Activated CD8-positive, alpha-beta T cell treated with anti-CD3 and anti-CD28 coated beads for 36 hours (primary cell): ENCODE results near the gene RNF220. TPM values are rescaled to one million over a fixed set of nuclear protein-coding genes. Genes with fewer than 3 reads are reported as not detected.

ENCODE experiments used
- ATAC-seq: fragments of 200-7000 bp; cut with Tn5 transposase; one replicate; pipeline ENCODE4 v1.10.0; 2021; ENCODE audit warnings: mild to moderate bottlenecking, moderate library complexity
- CTCF ChIA-PET: fragments of 350-600 bp; sonication (Branson Sonifier 250); formaldehyde crosslinking; loops from one replicate; lab custom pipeline; 2021; ENCODE audit warnings: antibody characterized with exemption; lab: Charles Lee
- POLR2A ChIA-PET: fragments of 350-600 bp; sonication (Branson Sonifier 250); formaldehyde crosslinking; loops from one replicate; lab custom pipeline; 2021; ENCODE audit warnings: antibody characterized with exemption; lab: Charles Lee
- DNase-seq: peaks from one replicate; pipeline ENCODE4 v3.0.0-alpha.2; 2020
- H3K27ac Mint-ChIP-seq: one replicate; pipeline ENCODE4 v1.8.0; 2021; ENCODE audit warnings: mild to moderate bottlenecking, mixed read lengths
- H3K27me3 Mint-ChIP-seq: one replicate; pipeline ENCODE4 v1.8.0; 2021; ENCODE audit warnings: mixed read lengths
- H3K36me3 Mint-ChIP-seq: one replicate; pipeline ENCODE4 v1.8.0; 2021; ENCODE audit warnings: low read depth, mixed read lengths
- H3K4me1 Mint-ChIP-seq: one replicate; pipeline ENCODE4 v1.8.0; 2021; ENCODE audit warnings: low read depth, mixed read lengths
- H3K4me3 Mint-ChIP-seq: one replicate; pipeline ENCODE4 v1.8.0; 2021; ENCODE audit warnings: mild to moderate bottlenecking, moderate library complexity, mixed read lengths
- H3K9me3 Mint-ChIP-seq: one replicate; pipeline ENCODE4 v1.8.0; 2021; ENCODE audit warnings: mixed read lengths
- intact Hi-C: fragments of 100-400 bp; cut with micrococcal nuclease; formaldehyde crosslinking; loops from one replicate; pipeline ENCODE4 v1.10.0; 2022
- total RNA-seq, 2 experiments: library from RNA; stranded (reverse); gene quantifications; one replicate each; pipeline ENCODE4 v1.2.3, GENCODE V29; 2021
- TF ChIP-seq, protein P1 (sequence below): fragments of 200-600 bp; IDR thresholded peaks from one replicate; pipeline ENCODE4 v1.8.0; 2022; ENCODE audit warnings: antibody characterized with exemption, mild to moderate bottlenecking

RNF220 gene
- total RNA-seq, 2 experiments from 2014 or later = 71.9 to 79.1 TPM

DNA sequence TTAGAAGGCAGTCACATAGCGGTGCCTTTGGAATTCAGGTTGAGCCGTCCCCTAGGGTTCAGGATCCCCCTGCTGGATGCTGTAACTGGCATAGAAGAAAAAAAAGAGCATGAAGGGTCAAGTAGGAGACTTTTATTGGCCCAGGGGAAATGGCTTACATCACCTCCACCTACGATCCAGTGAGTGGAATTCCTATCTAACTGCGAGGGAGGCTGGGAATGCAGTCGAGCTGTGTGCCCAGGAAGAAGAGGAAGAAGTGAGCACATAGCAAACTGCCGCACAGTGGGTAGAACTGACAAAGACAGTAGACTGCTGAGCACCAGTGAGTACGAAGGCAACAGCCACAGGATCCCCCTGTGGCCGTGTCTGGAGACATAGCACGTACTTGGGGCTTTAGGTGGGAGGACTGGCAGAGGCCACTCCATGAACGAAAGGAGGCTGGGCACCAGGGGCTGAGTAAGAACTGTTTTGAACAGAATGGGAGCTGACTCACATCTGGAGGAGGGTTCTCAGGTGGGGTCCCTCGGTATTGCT lies 79.2 kb downstream of the RNF220 start:
- TF ChIP-seq, protein P1, sequence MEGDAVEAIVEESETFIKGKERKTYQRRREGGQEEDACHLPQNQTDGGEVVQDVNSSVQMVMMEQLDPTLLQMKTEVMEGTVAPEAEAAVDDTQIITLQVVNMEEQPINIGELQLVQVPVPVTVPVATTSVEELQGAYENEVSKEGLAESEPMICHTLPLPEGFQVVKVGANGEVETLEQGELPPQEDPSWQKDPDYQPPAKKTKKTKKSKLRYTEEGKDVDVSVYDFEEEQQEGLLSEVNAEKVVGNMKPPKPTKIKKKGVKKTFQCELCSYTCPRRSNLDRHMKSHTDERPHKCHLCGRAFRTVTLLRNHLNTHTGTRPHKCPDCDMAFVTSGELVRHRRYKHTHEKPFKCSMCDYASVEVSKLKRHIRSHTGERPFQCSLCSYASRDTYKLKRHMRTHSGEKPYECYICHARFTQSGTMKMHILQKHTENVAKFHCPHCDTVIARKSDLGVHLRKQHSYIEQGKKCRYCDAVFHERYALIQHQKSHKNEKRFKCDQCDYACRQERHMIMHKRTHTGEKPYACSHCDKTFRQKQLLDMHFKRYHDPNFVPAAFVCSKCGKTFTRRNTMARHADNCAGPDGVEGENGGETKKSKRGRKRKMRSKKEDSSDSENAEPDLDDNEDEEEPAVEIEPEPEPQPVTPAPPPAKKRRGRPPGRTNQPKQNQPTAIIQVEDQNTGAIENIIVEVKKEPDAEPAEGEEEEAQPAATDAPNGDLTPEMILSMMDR = no peak
- ATAC-seq = no peak
- ChIA-PET CTCF (interaction anchor here (1.2 to 1.4 kb wide), 2 partner anchors 11 to 168 kb away, joined by 3 read pairs; no protein-coding TSS in a partner anchor), POLR2A (no interaction called here)
- intact Hi-C loops = no loop called here
- H3K27me3 Mint-ChIP-seq = peaks cover 5% of the 10 kb centered on the region
- no peaks in the 10 kb centered on the region for H3K36me3 Mint-ChIP-seq
- H3K4me3 Mint-ChIP-seq = no peak overlapping the region
- DNase-seq = peak; percentile 7
- H3K9me3 Mint-ChIP-seq = no peaks in the 10 kb centered on the region
- no peak overlapping the region for H3K27ac Mint-ChIP-seq
- H3K4me1 Mint-ChIP-seq = no peaks in the 10 kb centered on the region

DNA sequence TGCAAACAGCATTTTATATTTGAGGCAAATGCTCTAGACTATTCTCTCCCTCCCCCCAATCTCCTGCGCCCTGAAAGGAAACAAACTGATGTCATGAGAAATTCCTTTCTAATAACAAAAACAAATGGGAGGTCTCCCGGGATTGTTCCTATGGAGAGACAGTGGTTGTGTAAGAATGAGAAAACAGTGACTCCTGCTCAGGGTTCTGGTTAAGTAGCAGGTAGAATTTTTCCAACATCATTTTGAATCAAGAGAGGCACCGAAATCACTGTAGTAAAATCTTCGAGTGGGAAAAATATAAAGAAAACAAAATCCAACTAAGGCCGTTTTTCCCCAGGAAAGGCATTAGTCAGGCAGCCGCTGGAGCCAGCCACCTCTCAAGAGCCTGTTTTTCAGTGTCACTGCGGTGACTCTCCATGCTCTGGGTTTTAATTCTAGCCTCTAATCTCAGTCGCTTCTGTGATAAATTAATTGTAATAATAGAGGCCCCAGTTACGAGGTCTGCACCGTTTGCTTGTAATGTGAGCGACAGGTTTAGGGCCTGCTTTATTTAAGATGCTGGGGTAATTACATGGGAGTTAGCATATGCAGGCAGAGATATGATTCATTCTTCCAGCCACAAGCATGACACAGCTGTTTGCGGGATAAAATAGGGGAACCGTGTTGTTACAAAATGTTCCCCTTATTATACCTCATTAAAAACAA lies 80.3 kb downstream of the RNF220 start:
- no peaks in the 10 kb centered on the region for H3K4me1 Mint-ChIP-seq
- peaks cover 5% of the 10 kb centered on the region for H3K27me3 Mint-ChIP-seq
- no peak overlapping the region for H3K27ac Mint-ChIP-seq
- TF ChIP-seq, protein P1 = no peak
- ChIA-PET CTCF (interaction anchor here (0.9 kb wide), 1 partner anchor 167 kb away, joined by 3 read pairs; no protein-coding TSS in a partner anchor), POLR2A (no interaction called here)
- DNase-seq (peak; percentile 7), ATAC-seq (no peak)
- H3K9me3 Mint-ChIP-seq = no peaks in the 10 kb centered on the region
- intact Hi-C loops = no loop called here
- no peak overlapping the region for H3K4me3 Mint-ChIP-seq
- no peaks in the 10 kb centered on the region for H3K36me3 Mint-ChIP-seq

DNA sequence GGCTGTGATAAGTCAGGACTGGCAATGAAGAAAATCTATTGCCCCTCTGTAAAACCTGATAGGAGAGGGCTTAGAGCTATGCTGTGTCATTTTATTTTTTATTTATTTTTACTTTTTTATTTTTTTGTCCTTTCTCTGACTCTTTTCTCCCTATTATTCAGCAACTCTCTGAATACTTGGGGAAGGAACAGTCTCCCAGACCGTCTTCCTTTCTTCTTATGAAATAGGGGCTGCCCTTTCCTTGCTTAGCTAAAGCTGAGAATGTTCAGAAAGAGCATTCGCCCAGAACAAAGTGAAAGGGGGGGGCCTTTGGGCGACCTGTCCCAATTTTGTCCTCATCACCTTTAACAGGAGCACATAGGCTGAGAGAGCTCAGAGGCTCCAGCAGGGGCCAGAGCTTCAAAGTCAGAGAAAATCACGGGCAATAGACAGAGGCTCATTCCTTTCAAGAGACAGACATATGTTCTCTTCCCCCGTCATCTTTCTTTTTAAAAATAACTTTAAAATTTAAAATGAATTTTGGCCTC lies 80.9 kb downstream of the RNF220 start:
- H3K4me1 Mint-ChIP-seq = no peaks in the 10 kb centered on the region
- ATAC-seq = no peak
- H3K9me3 Mint-ChIP-seq = peaks cover 1% of the 10 kb centered on the region
- no peaks in the 10 kb centered on the region for H3K36me3 Mint-ChIP-seq
- TF ChIP-seq, protein P1 = no peak
- no peak overlapping the region for H3K27ac Mint-ChIP-seq
- no peak for DNase-seq
- H3K4me3 Mint-ChIP-seq = no peak overlapping the region
- H3K27me3 Mint-ChIP-seq = peaks cover 4% of the 10 kb centered on the region
- intact Hi-C loops = no loop called here
- ChIA-PET POLR2A (no interaction called here), CTCF (interaction anchor here (0.7 to 1.3 kb wide), 3 partner anchors 87 to 166 kb away, joined by 3 read pairs; no protein-coding TSS in a partner anchor)

DNA sequence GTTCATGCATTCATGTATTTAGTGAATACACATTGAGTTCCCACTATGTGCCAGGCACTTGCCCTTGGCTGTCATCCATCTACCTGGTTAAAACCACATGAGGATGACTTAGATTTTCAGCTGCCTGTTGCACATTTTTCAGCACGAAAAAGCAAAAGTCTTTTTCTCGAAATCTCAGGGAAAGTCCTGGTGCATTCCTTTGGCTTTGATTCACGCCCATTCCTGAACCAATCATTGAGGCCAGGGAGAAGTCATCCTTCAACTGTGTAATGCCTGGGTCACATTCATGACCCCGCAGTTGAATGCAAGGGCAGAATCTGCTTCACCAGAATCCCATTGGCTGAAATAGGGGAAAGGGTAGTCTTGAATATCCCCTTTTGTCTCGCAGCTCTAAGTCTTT lies 84.4 kb downstream of the RNF220 start:
- ChIA-PET CTCF (no interaction called here), POLR2A (no interaction called here)
- Mint-ChIP-seq H3K27me3 (peaks cover 5% of the 10 kb centered on the region), H3K9me3 (peaks cover 1% of the 10 kb centered on the region), H3K27ac (no peak overlapping the region), H3K36me3 (no peaks in the 10 kb centered on the region), H3K4me3 (no peak overlapping the region), H3K4me1 (no peaks in the 10 kb centered on the region)
- DNase-seq (no peak), ATAC-seq (no peak)
- intact Hi-C loops = no loop called here
- TF ChIP-seq, protein P1 = no peak

- Mint-ChIP-seq H3K27me3 (no peaks in the 10 kb centered on the region), H3K4me3 (no peak overlapping the region), H3K9me3 (no peaks in the 10 kb centered on the region), H3K36me3 (no peaks in the 10 kb centered on the region), H3K4me1 (no peaks in the 10 kb centered on the region), H3K27ac (no peak overlapping the region)
- ChIA-PET POLR2A (no interaction called here), CTCF (interaction anchor here (1.3 to 1.8 kb wide), 2 partner anchors 57 to 98 kb away, joined by 3 to 6 read pairs; no protein-coding TSS in a partner anchor)
- DNase-seq (no peak), ATAC-seq (no peak)
- TF ChIP-seq, protein P1 = no peak
- intact Hi-C loops = no loop called here
Observed at GRCh38 chr1:44496541-44497171, 91.6 kb downstream of the RNF220 start.
